ENCODE results near the gene CAMK1D. TPM values are rescaled to one million over a fixed set of nuclear protein-coding genes. Genes with fewer than 3 reads are reported as not detected.

Gene CAMK1D
- polyA plus RNA-seq, 1 donor, result 8.4 TPM

- H3K27me3 ChIP-seq (ENCODE audit: control insufficient read depth, insufficient read depth, low read length), result no peaks in the 10 kb centered on the region
- no peak overlapping the region for H3K4me3 ChIP-seq (ENCODE audit: low read length)
- H3K4me1 ChIP-seq (ENCODE audit: control insufficient read depth, insufficient read depth, low read length), result no peaks in the 10 kb centered on the region
- H3K9me3 ChIP-seq (ENCODE audit: control insufficient read depth, low read depth, low read length), result no peaks in the 10 kb centered on the region
- H3K36me3 ChIP-seq (ENCODE audit: control insufficient read depth, insufficient read depth, low read length), result no peaks in the 10 kb centered on the region
- 83% methylated on average over 2 of the region's 5 CpGs for WGBS (ENCODE audit: insufficient coverage, low lambda C conversion rate)
- H3K27ac ChIP-seq (ENCODE audit: low read length), result no peak overlapping the region
- no peak for DNase-seq
Observed at GRCh38 chr10:12463459-12463838, 114.1 kb downstream of the CAMK1D start.

GRCh38 chr10:12465385-12466136, 116.2 kb downstream of the CAMK1D start:
- no CpG with 5 or more reads among the region's 9 CpGs for WGBS (ENCODE audit: insufficient coverage, low lambda C conversion rate)

GRCh38 chr10:12466704-12467305, 117.5 kb downstream of the CAMK1D start:
- WGBS (ENCODE audit: insufficient coverage, low lambda C conversion rate), result no CpG with 5 or more reads among the region's 17 CpGs
- H3K27me3 ChIP-seq (ENCODE audit: control insufficient read depth, insufficient read depth, low read length), result no peaks in the 10 kb centered on the region
- no peak overlapping the region for H3K27ac ChIP-seq (ENCODE audit: low read length)
- no peaks in the 10 kb centered on the region for H3K36me3 ChIP-seq (ENCODE audit: control insufficient read depth, insufficient read depth, low read length)
- no peak overlapping the region for H3K4me3 ChIP-seq (ENCODE audit: low read length)
- no peaks in the 10 kb centered on the region for H3K9me3 ChIP-seq (ENCODE audit: control insufficient read depth, low read depth, low read length)
- peaks cover 7% of the 10 kb centered on the region for H3K4me1 ChIP-seq (ENCODE audit: control insufficient read depth, insufficient read depth, low read length)
- no peak for DNase-seq

More at GRCh38 chr10:12465385-12466136, 116.2 kb downstream of the CAMK1D start:
- no peaks in the 10 kb centered on the region for H3K9me3 ChIP-seq (ENCODE audit: control insufficient read depth, low read depth, low read length)
- no peak overlapping the region for H3K4me3 ChIP-seq (ENCODE audit: low read length)
- no peak overlapping the region for H3K27ac ChIP-seq (ENCODE audit: low read length)
- no peak for DNase-seq
- no peaks in the 10 kb centered on the region for H3K36me3 ChIP-seq (ENCODE audit: control insufficient read depth, insufficient read depth, low read length)
- no peaks in the 10 kb centered on the region for H3K4me1 ChIP-seq (ENCODE audit: control insufficient read depth, insufficient read depth, low read length)
- no peaks in the 10 kb centered on the region for H3K27me3 ChIP-seq (ENCODE audit: control insufficient read depth, insufficient read depth, low read length)

GRCh38 chr10:12469345-12469744, 120.0 kb downstream of the CAMK1D start:
- Histone ChIP-seq H3K36me3 (ENCODE audit: control insufficient read depth, insufficient read depth, low read length) (no peaks in the 10 kb centered on the region), H3K9me3 (ENCODE audit: control insufficient read depth, low read depth, low read length) (no peaks in the 10 kb centered on the region), H3K4me3 (ENCODE audit: low read length) (no peak overlapping the region), H3K27me3 (ENCODE audit: control insufficient read depth, insufficient read depth, low read length) (no peaks in the 10 kb centered on the region), H3K4me1 (ENCODE audit: control insufficient read depth, insufficient read depth, low read length) (peaks cover 7% of the 10 kb centered on the region), H3K27ac (ENCODE audit: low read length) (no peak overlapping the region)
- no peak for DNase-seq
- 83% methylated on average over 1 of the region's 5 CpGs for WGBS (ENCODE audit: insufficient coverage, low lambda C conversion rate)

GRCh38 chr10:12470719-12471118, 121.4 kb downstream of the CAMK1D start:
- WGBS (ENCODE audit: insufficient coverage, low lambda C conversion rate), result 100% methylated on average over 5 of the region's 10 CpGs
- H3K27ac ChIP-seq (ENCODE audit: low read length), result no peak overlapping the region

GRCh38 chr10:12471135-12471534, 121.8 kb downstream of the CAMK1D start:
- Histone ChIP-seq H3K9me3 (ENCODE audit: control insufficient read depth, low read depth, low read length) (no peaks in the 10 kb centered on the region), H3K4me1 (ENCODE audit: control insufficient read depth, insufficient read depth, low read length) (peaks cover 7% of the 10 kb centered on the region), H3K36me3 (ENCODE audit: control insufficient read depth, insufficient read depth, low read length) (no peaks in the 10 kb centered on the region), H3K27ac (ENCODE audit: low read length) (no peak overlapping the region), H3K4me3 (ENCODE audit: low read length) (no peak overlapping the region), H3K27me3 (ENCODE audit: control insufficient read depth, insufficient read depth, low read length) (no peaks in the 10 kb centered on the region)
- no CpG with 5 or more reads among the region's 5 CpGs for WGBS (ENCODE audit: insufficient coverage, low lambda C conversion rate)
- peak in 1 of 2 donors; percentile 56 for DNase-seq

More at GRCh38 chr10:12470719-12471118, 121.4 kb downstream of the CAMK1D start:
- no peaks in the 10 kb centered on the region for H3K36me3 ChIP-seq (ENCODE audit: control insufficient read depth, insufficient read depth, low read length)
- no peak for DNase-seq
- no peaks in the 10 kb centered on the region for H3K27me3 ChIP-seq (ENCODE audit: control insufficient read depth, insufficient read depth, low read length)
- H3K4me1 ChIP-seq (ENCODE audit: control insufficient read depth, insufficient read depth, low read length), result peaks cover 7% of the 10 kb centered on the region
- H3K9me3 ChIP-seq (ENCODE audit: control insufficient read depth, low read depth, low read length), result no peaks in the 10 kb centered on the region
- H3K4me3 ChIP-seq (ENCODE audit: low read length), result no peak overlapping the region

GRCh38 chr10:12473491-12473890, 124.1 kb downstream of the CAMK1D start:
- no peak for DNase-seq
- no peaks in the 10 kb centered on the region for H3K27me3 ChIP-seq (ENCODE audit: control insufficient read depth, insufficient read depth, low read length)
- no peaks in the 10 kb centered on the region for H3K36me3 ChIP-seq (ENCODE audit: control insufficient read depth, insufficient read depth, low read length)
- WGBS (ENCODE audit: insufficient coverage, low lambda C conversion rate), result no CpG with 5 or more reads among the region's 6 CpGs
- no peak overlapping the region for H3K27ac ChIP-seq (ENCODE audit: low read length)
- H3K4me3 ChIP-seq (ENCODE audit: low read length), result no peak overlapping the region
- no peaks in the 10 kb centered on the region for H3K9me3 ChIP-seq (ENCODE audit: control insufficient read depth, low read depth, low read length)
- peaks cover 7% of the 10 kb centered on the region for H3K4me1 ChIP-seq (ENCODE audit: control insufficient read depth, insufficient read depth, low read length)

- no peaks in the 10 kb centered on the region for H3K9me3 ChIP-seq (ENCODE audit: control insufficient read depth, low read depth, low read length)
- WGBS (ENCODE audit: insufficient coverage, low lambda C conversion rate), result 100% methylated on average over 1 of the region's 8 CpGs
- DNase-seq, result no peak
- no peaks in the 10 kb centered on the region for H3K36me3 ChIP-seq (ENCODE audit: control insufficient read depth, insufficient read depth, low read length)
- no peaks in the 10 kb centered on the region for H3K27me3 ChIP-seq (ENCODE audit: control insufficient read depth, insufficient read depth, low read length)
- no peak overlapping the region for H3K4me3 ChIP-seq (ENCODE audit: low read length)
- peaks cover 7% of the 10 kb centered on the region for H3K4me1 ChIP-seq (ENCODE audit: control insufficient read depth, insufficient read depth, low read length)
- H3K27ac ChIP-seq (ENCODE audit: low read length), result no peak overlapping the region
Observed at GRCh38 chr10:12474727-12475412, 125.5 kb downstream of the CAMK1D start.

- 100% methylated on average over 1 of the region's 4 CpGs for WGBS (ENCODE audit: insufficient coverage, low lambda C conversion rate)
Observed at GRCh38 chr10:12476656-12477055, 127.3 kb downstream of the CAMK1D start.

GRCh38 chr10:12479437-12479844, 130.1 kb downstream of the CAMK1D start:
- DNase-seq, result no peak

More at GRCh38 chr10:12476656-12477055, 127.3 kb downstream of the CAMK1D start:
- no peak overlapping the region for H3K27ac ChIP-seq (ENCODE audit: low read length)
- no peak for DNase-seq
- H3K4me1 ChIP-seq (ENCODE audit: control insufficient read depth, insufficient read depth, low read length), result no peaks in the 10 kb centered on the region
- no peaks in the 10 kb centered on the region for H3K27me3 ChIP-seq (ENCODE audit: control insufficient read depth, insufficient read depth, low read length)
- no peak overlapping the region for H3K4me3 ChIP-seq (ENCODE audit: low read length)
- H3K9me3 ChIP-seq (ENCODE audit: control insufficient read depth, low read depth, low read length), result no peaks in the 10 kb centered on the region
- H3K36me3 ChIP-seq (ENCODE audit: control insufficient read depth, insufficient read depth, low read length), result no peaks in the 10 kb centered on the region

More at GRCh38 chr10:12479437-12479844, 130.1 kb downstream of the CAMK1D start:
- no peak overlapping the region for H3K4me3 ChIP-seq (ENCODE audit: low read length)
- no peaks in the 10 kb centered on the region for H3K27me3 ChIP-seq (ENCODE audit: control insufficient read depth, insufficient read depth, low read length)
- H3K27ac ChIP-seq (ENCODE audit: low read length), result no peak overlapping the region
- no peaks in the 10 kb centered on the region for H3K4me1 ChIP-seq (ENCODE audit: control insufficient read depth, insufficient read depth, low read length)
- no peaks in the 10 kb centered on the region for H3K36me3 ChIP-seq (ENCODE audit: control insufficient read depth, insufficient read depth, low read length)
- H3K9me3 ChIP-seq (ENCODE audit: control insufficient read depth, low read depth, low read length), result no peaks in the 10 kb centered on the region
- WGBS (ENCODE audit: insufficient coverage, low lambda C conversion rate), result no CpG with 5 or more reads among the region's 12 CpGs

Measured in large intestine (tissue), 3 donors.